OCI-LY1 (cell line): ENCODE data around the gene MAST4.

ENCODE experiments used
- H2AFZ ChIP-seq: fragments of 200-600 bp; sonication (generic), shearing (Covaris generic); 2 replicates; pipeline ENCODE4 v1.6.0; 2014; ENCODE audit warnings: antibody characterized with exemption, mild to moderate bottlenecking, low read length
- H3F3A ChIP-seq: fragments of 200-600 bp; sonication (generic), shearing (Covaris generic); 2 replicates; pipeline ENCODE4 v1.6.0; 2014; ENCODE audit warnings: mild to moderate bottlenecking, antibody characterized with exemption, low read length, moderate library complexity; ENCODE audit not compliant: insufficient read depth
- H3K27ac ChIP-seq: fragments of 200-600 bp; sonication (generic); 2 replicates; pipeline ENCODE4 v1.5.1; 2014; ENCODE audit warnings: low read length, mixed run types, mild to moderate bottlenecking, low read depth; ENCODE audit not compliant: poor library complexity, severe bottlenecking
- H3K27me3 ChIP-seq: fragments of 200-600 bp; sonication (generic); 2 replicates; pipeline ENCODE4 v1.6.0; 2014; ENCODE audit warnings: antibody characterized with exemption, mild to moderate bottlenecking, low read length, moderate library complexity; ENCODE audit not compliant: insufficient read depth
- H3K36me3 ChIP-seq: fragments of 200-600 bp; sonication (generic); 2 replicates; pipeline ENCODE4 v1.6.1; 2014; ENCODE audit warnings: mild to moderate bottlenecking, antibody characterized with exemption, low read length, moderate library complexity, mixed read lengths; ENCODE audit not compliant: insufficient read depth
- H3K4me1 ChIP-seq: fragments of 200-600 bp; sonication (generic); 2 replicates; pipeline ENCODE4 v1.5.1; 2014; ENCODE audit warnings: mild to moderate bottlenecking, low read length, moderate library complexity; ENCODE audit not compliant: insufficient read depth, severe bottlenecking
- H3K4me2 ChIP-seq: fragments of 200-600 bp; sonication (generic), shearing (Covaris generic); 2 replicates; pipeline ENCODE4 v1.6.1; 2014; ENCODE audit warnings: low read length
- H3K4me3 ChIP-seq: fragments of 200-600 bp; sonication (generic); 2 replicates; pipeline ENCODE4 v1.5.1; 2014; ENCODE audit warnings: low read length, low read depth, mild to moderate bottlenecking, mixed read lengths; ENCODE audit not compliant: poor library complexity, severe bottlenecking
- H3K79me2 ChIP-seq: fragments of 200-600 bp; shearing (Covaris generic); 2 replicates; pipeline ENCODE4 v1.6.1; 2016; ENCODE audit warnings: mixed run types, low read length, mixed read lengths; ENCODE audit not compliant: insufficient read depth
- H3K9ac ChIP-seq: fragments of 200-600 bp; sonication (generic), shearing (Covaris generic); 2 replicates; pipeline ENCODE4 v1.6.1; 2014; ENCODE audit warnings: mild to moderate bottlenecking, low read length, mixed read lengths
- H3K9me2 ChIP-seq: fragments of 200-600 bp; sonication (generic), shearing (Covaris generic); 2 replicates; pipeline ENCODE4 v1.6.1; 2014; ENCODE audit warnings: low read depth, mild to moderate bottlenecking, low read length, mixed read lengths
- H3K9me3 ChIP-seq: fragments of 200-600 bp; shearing (Covaris generic); 2 replicates; pipeline ENCODE4 v1.6.1; 2014; ENCODE audit warnings: low read length, mixed read lengths
- H4K20me1 ChIP-seq: fragments of 200-600 bp; sonication (generic), shearing (Covaris generic); 2 replicates; pipeline ENCODE4 v1.6.0; 2016; ENCODE audit warnings: mild to moderate bottlenecking, low read length; ENCODE audit not compliant: insufficient read depth
- EZH2 ChIP-seq: fragments of 200-600 bp; sonication (generic), shearing (Covaris generic); IDR thresholded peaks from 2 replicates; pipeline ENCODE4 v1.8.0; 2017; ENCODE audit warnings: borderline replicate concordance, mixed run types, mild to moderate bottlenecking, antibody characterized with exemption, low read length, moderate library complexity, mixed read lengths
- TF ChIP-seq, protein P1 (sequence below): fragments of 200-600 bp; sonication (generic), shearing (Covaris generic); IDR thresholded peaks from 2 replicates; pipeline ENCODE4 v1.5.1; 2017; ENCODE audit warnings: mild to moderate bottlenecking, antibody characterized with exemption, low read length, moderate library complexity, mixed read lengths

The MAST4 gene

DNA sequence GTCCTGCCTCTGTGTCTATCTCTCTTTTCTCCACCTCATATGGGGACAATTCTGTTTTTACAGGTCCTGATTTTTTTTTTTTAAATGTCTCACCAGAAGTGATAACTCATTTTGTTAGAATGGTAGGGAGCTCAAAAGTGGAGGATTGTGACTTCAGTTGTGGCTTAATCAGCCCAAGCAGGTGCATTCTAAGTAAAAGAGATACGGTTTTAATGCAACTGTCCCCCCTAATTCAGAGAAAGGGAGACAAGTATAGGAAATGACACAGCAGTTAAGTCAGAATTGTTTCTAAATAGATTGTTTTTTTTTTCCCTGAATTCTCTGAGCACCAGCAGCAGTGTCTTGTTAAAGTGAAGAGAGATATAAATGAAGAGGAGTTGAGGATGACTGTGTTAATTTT lies 24.5 kb downstream of the MAST4 start:
- H3F3A ChIP-seq = no peaks in the 10 kb centered on the region
- TF ChIP-seq EZH2 = no peak
- TF ChIP-seq, protein P1, sequence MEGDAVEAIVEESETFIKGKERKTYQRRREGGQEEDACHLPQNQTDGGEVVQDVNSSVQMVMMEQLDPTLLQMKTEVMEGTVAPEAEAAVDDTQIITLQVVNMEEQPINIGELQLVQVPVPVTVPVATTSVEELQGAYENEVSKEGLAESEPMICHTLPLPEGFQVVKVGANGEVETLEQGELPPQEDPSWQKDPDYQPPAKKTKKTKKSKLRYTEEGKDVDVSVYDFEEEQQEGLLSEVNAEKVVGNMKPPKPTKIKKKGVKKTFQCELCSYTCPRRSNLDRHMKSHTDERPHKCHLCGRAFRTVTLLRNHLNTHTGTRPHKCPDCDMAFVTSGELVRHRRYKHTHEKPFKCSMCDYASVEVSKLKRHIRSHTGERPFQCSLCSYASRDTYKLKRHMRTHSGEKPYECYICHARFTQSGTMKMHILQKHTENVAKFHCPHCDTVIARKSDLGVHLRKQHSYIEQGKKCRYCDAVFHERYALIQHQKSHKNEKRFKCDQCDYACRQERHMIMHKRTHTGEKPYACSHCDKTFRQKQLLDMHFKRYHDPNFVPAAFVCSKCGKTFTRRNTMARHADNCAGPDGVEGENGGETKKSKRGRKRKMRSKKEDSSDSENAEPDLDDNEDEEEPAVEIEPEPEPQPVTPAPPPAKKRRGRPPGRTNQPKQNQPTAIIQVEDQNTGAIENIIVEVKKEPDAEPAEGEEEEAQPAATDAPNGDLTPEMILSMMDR = no peak
- no peak overlapping the region for H3K4me3 ChIP-seq
- H3K9me2 ChIP-seq = no peaks in the 10 kb centered on the region
- no peaks in the 10 kb centered on the region for H3K36me3 ChIP-seq
- no peak overlapping the region for H3K27ac ChIP-seq
- H2AFZ ChIP-seq = no peak overlapping the region
- H3K4me2 ChIP-seq = no peak overlapping the region
- no peaks in the 10 kb centered on the region for H3K27me3 ChIP-seq
- no peaks in the 10 kb centered on the region for H4K20me1 ChIP-seq
- no peaks in the 10 kb centered on the region for H3K79me2 ChIP-seq
- H3K4me1 ChIP-seq = no peaks in the 10 kb centered on the region
- no peak overlapping the region for H3K9ac ChIP-seq
- no peaks in the 10 kb centered on the region for H3K9me3 ChIP-seq

DNA sequence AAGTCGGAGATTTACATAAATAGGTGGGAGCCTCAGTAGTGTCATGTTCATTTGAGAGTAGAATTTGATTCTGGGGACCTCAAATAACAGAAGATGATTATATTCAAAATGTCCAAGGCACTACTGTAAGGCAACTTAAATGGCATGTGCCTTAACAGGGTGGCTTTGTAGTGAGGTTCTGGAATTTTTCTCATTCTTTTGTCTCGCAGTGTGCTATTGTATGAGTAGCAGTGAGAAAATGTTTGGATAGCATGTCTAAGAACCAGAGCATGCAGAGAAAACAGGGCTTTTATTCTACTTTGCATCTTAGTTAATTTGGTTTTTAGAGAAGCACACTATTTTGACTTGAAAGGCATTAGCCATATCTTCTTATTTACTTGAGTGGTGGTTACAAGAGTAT lies 25.0 kb downstream of the MAST4 start:
- H3K27ac ChIP-seq = no peak overlapping the region
- no peaks in the 10 kb centered on the region for H3F3A ChIP-seq
- H3K9ac ChIP-seq = no peak overlapping the region
- no peak overlapping the region for H3K4me3 ChIP-seq
- H3K4me1 ChIP-seq = no peaks in the 10 kb centered on the region
- no peaks in the 10 kb centered on the region for H3K36me3 ChIP-seq
- no peak overlapping the region for H2AFZ ChIP-seq
- H3K9me2 ChIP-seq = no peaks in the 10 kb centered on the region
- no peaks in the 10 kb centered on the region for H4K20me1 ChIP-seq
- no peak overlapping the region for H3K4me2 ChIP-seq
- TF ChIP-seq, protein P1 = no peak
- no peak for TF ChIP-seq EZH2
- no peaks in the 10 kb centered on the region for H3K79me2 ChIP-seq
- H3K9me3 ChIP-seq = no peaks in the 10 kb centered on the region
- no peaks in the 10 kb centered on the region for H3K27me3 ChIP-seq

DNA sequence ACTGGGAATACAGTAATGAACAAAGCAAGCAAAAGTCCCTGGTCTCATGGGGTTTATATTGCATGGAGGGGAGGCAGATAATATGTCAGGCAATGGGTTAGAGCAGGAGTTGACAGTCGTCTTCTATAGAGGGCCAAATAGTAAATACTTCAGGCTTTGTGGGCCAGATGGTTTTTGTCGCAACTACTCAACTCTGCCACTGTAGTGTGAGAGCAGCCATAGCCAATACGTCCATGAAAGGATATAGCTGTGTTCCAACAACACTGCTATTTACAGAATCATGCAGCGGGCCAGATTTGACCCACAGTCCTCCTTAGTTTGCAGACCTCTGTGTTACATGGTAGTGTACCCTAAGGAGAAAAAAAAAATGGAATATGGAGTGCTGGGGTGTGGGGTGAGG lies 25.5 kb downstream of the MAST4 start:
- Histone ChIP-seq H3K4me1 (no peaks in the 10 kb centered on the region), H3K79me2 (no peaks in the 10 kb centered on the region), H3K9me3 (no peaks in the 10 kb centered on the region), H2AFZ (no peak overlapping the region), H3K27ac (no peak overlapping the region), H3K9me2 (no peaks in the 10 kb centered on the region), H3F3A (no peaks in the 10 kb centered on the region), H3K9ac (no peak overlapping the region), H3K4me3 (no peak overlapping the region), H3K36me3 (no peaks in the 10 kb centered on the region), H3K4me2 (no peak overlapping the region), H4K20me1 (no peaks in the 10 kb centered on the region), H3K27me3 (no peaks in the 10 kb centered on the region)
- no peak for TF ChIP-seq EZH2
- TF ChIP-seq, protein P1 = no peak
